Naive B cell (primary cell): ENCODE data around the gene STX8. TPM values are rescaled to one million over a fixed set of nuclear protein-coding genes. Genes with fewer than 3 reads are reported as not detected.

Experiments used
- ATAC-seq, 2 donors: fragments of 150-1000 bp; cut with Tn5 transposase; 2 replicates each; pipeline ENCODE4 v1.10.0; 2021; ENCODE audit warnings: low read depth in 2 of 2, mild to moderate bottlenecking in 2 of 2, moderate library complexity in 2 of 2
- DNase-seq: peaks from one replicate; pipeline ENCODE4 v3.0.0; 2022
- H3K27ac Mint-ChIP-seq, 6 donors: one replicate each; pipeline ENCODE4 v1.8.0; 2020 to 2022; ENCODE audit warnings: mild to moderate bottlenecking in 6 of 6, mixed read lengths in 6 of 6, moderate library complexity in 5 of 6, inconsistent platforms in 2 of 6
- H3K27me3 Mint-ChIP-seq, 3 donors: one replicate each; pipeline ENCODE4 v1.8.0; 2021 to 2022; ENCODE audit warnings: mixed read lengths in 3 of 3, mild to moderate bottlenecking in 1 of 3
- H3K36me3 Mint-ChIP-seq, 2 donors: one replicate each; pipeline ENCODE4 v1.8.0; 2020 to 2022; ENCODE audit warnings: mixed read lengths in 2 of 2, inconsistent platforms in 1 of 2, mild to moderate bottlenecking in 1 of 2
- H3K4me1 Mint-ChIP-seq, 3 donors: one replicate each; pipeline ENCODE4 v1.8.0; 2020 to 2022; ENCODE audit warnings: mixed read lengths in 3 of 3, inconsistent platforms in 1 of 3, mild to moderate bottlenecking in 1 of 3, moderate library complexity in 1 of 3
- H3K4me3 Mint-ChIP-seq, 8 donors: one replicate each; pipeline ENCODE4 v1.8.0; 2020 to 2022; ENCODE audit warnings: mild to moderate bottlenecking in 8 of 8, mixed read lengths in 8 of 8, moderate library complexity in 8 of 8, inconsistent platforms in 2 of 8
- H3K9me3 Mint-ChIP-seq, 7 donors: one replicate each; pipeline ENCODE4 v1.8.0; 2020 to 2022; ENCODE audit warnings: mixed read lengths in 7 of 7, mild to moderate bottlenecking in 5 of 7, inconsistent platforms in 2 of 7, moderate library complexity in 1 of 7
- polyA plus RNA-seq, 6 donors: library from polyadenylated mRNA; unstranded; fragments of 300-500 nt; fragmentation: Illumina TruSeq; gene quantifications; one replicate each; pipeline ENCODE4 v1.2.3, GENCODE V29; 2021; ENCODE audit warnings: low read depth in 6 of 6

The STX8 gene
- polyA plus RNA-seq, 6 donors from 2014 or later: 90.4 to 141 (median 107) TPM

- Mint-ChIP-seq H3K9me3 (peaks cover 10 to 36% (median 23%) of the 10 kb centered on the region in 7 donors), H3K27me3 (peaks cover 0 to 5% (median 0%) of the 10 kb centered on the region in 3 donors), H3K36me3 (peaks cover 11 to 25% of the 10 kb centered on the region in 2 donors), H3K27ac (no peak overlapping the region), H3K4me1 (peaks cover 0 to 3% (median 0%) of the 10 kb centered on the region in 3 donors), H3K4me3 (no peak overlapping the region)
- DNase-seq (no peak), ATAC-seq (no peak)
These were observed 363.0 kb downstream of the STX8 start for GRCh38 chr17:9212376-9213302.

DNA sequence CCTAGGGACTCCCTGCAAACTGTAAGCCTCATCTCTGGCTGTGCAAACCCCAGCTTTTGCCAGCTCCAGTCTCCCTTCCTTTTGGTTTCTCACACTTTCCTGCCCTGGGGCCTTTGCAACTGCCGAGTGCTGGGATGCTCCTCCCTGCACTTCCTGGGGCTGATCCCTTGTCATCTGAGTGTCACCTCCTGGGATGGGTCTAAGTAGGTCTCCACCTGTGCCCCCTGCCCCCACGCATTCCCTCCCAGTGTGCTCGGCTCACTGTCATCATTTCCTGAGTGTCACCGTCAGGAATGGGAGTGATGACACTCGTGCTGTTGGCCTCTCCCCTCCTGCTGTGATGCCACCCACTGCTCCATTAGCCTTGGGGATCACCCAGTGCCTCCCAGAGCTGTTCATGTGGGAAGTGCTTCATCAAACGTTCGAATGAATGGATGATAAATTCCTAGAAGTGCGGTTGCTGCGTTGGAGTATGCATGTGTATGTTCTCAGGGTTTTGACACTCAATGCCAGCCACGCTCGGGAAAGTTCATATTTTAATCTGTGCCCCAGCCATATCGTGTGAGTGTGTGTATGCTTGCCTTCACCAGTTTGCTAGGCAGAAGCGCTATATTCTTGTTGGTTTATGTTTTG, 364.4 kb downstream of the STX8 start:
- Mint-ChIP-seq H3K4me3 (no peak overlapping the region), H3K27me3 (no peaks in the 10 kb centered on the region), H3K9me3 (peaks cover 7 to 22% (median 14%) of the 10 kb centered on the region in 7 donors), H3K27ac (peak overlapping the region in 2 of 6 donors; percentile 21 to 41), H3K36me3 (peaks cover 8 to 13% of the 10 kb centered on the region in 2 donors), H3K4me1 (peaks cover 0 to 3% (median 0%) of the 10 kb centered on the region in 3 donors)
- ATAC-seq (no peak), DNase-seq (no peak)

DNA sequence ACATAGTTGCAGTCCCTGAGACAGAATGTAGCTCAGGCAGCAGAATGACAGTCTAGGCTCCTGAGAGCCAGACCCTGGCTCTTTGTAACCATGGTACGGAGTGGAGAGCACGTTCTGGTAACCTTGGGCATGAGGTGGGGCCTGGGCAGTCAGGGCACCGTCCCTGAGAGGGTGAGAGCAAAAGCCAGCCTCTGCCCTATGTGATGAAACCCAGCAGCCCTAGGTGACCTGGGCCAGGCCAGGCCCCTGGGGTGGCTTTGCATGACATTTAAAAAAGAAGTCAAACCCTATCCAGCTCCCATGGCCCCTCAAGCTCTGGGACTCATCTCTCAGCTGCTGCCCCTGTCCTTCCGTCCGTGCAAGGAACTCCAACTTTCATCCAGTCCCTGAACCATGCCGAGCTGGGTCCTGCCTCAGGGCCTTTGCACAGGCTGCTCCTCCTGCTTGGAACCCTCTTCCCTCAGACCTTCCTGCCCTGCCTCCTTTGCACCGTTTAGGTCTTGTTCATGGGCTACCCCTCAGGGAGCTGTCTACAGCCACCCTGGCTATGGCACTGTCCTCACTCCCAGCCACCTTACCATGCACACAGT, 365.7 kb downstream of the STX8 start:
- DNase-seq: no peak
- no peak for ATAC-seq
- peaks cover 10 to 16% (median 11%) of the 10 kb centered on the region in 3 donors for H3K4me1 Mint-ChIP-seq
- peak overlapping the region in 2 of 8 donors; percentile 15 to 73 for H3K4me3 Mint-ChIP-seq
- H3K27me3 Mint-ChIP-seq: no peaks in the 10 kb centered on the region
- no peaks in the 10 kb centered on the region for H3K36me3 Mint-ChIP-seq
- peak overlapping the region in 1 of 6 donors; percentile 7 for H3K27ac Mint-ChIP-seq
- peaks cover 0 to 8% (median 2%) of the 10 kb centered on the region in 7 donors for H3K9me3 Mint-ChIP-seq

- no peaks in the 10 kb centered on the region for H3K36me3 Mint-ChIP-seq
These were observed 366.3 kb downstream of the STX8 start for GRCh38 chr17:9209347-9209746.

GRCh38 chr17:9208381-9209105, 367.1 kb downstream of the STX8 start:
- no peak overlapping the region for H3K4me3 Mint-ChIP-seq
- no peaks in the 10 kb centered on the region for H3K36me3 Mint-ChIP-seq
- peaks cover 23 to 29% (median 24%) of the 10 kb centered on the region in 3 donors for H3K4me1 Mint-ChIP-seq
- DNase-seq (no peak), ATAC-seq (no peak)
- H3K27ac Mint-ChIP-seq: no peak overlapping the region
- H3K27me3 Mint-ChIP-seq: no peaks in the 10 kb centered on the region
- H3K9me3 Mint-ChIP-seq: peaks cover 0 to 3% (median 0%) of the 10 kb centered on the region in 7 donors

More at GRCh38 chr17:9209347-9209746, 366.3 kb downstream of the STX8 start:
- Mint-ChIP-seq H3K4me1 (peaks cover 15 to 21% (median 16%) of the 10 kb centered on the region in 3 donors), H3K27ac (peak overlapping the region in 1 of 6 donors; percentile 62), H3K27me3 (no peaks in the 10 kb centered on the region), H3K9me3 (peaks cover 0 to 3% (median 2%) of the 10 kb centered on the region in 7 donors), H3K4me3 (no peak overlapping the region)
- ATAC-seq: no peak
- DNase-seq: no peak

DNA sequence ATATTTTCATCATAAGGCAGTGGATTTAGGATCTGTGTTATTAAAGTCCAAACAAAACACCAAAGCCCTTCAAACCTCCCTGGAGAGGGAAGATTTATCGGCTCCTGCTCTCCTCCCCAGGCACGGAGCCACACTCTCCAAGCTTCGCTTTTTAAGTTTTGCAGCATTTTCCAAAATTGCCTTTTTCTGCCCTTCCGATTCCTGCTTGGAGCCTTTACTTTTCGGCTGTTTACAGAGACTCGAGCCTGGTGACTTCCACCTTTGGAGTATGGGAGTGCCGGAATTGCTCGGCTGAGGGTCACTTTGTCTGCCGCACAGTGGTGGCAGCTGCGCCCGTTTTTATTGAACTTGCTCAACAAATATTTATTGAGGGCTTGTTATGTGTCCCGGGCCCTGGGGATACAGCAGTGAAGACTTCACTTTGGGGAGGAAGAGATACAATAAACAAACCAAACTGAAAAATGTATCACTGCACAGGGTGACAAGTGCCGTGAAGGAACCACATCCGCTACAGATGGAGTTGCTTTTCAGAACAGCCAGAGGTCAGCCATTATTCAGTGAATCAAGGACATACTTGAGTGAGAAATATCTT, 368.8 kb downstream of the STX8 start:
- no peaks in the 10 kb centered on the region for H3K27me3 Mint-ChIP-seq
- H3K27ac Mint-ChIP-seq: peak overlapping the region in 2 of 6 donors; percentile 61 to 81
- no peaks in the 10 kb centered on the region for H3K36me3 Mint-ChIP-seq
- ATAC-seq (no peak), DNase-seq (no peak)
- H3K4me1 Mint-ChIP-seq: peaks cover 24 to 37% (median 27%) of the 10 kb centered on the region in 3 donors
- H3K9me3 Mint-ChIP-seq: peaks cover 0 to 3% (median 0%) of the 10 kb centered on the region in 7 donors
- H3K4me3 Mint-ChIP-seq: no peak overlapping the region

GRCh38 chr17:9206410-9206703, 369.3 kb downstream of the STX8 start:
- no peak for DNase-seq
- ATAC-seq: no peak
- Mint-ChIP-seq H3K27me3 (no peaks in the 10 kb centered on the region), H3K9me3 (peaks cover 0 to 3% (median 0%) of the 10 kb centered on the region in 7 donors), H3K27ac (no peak overlapping the region), H3K4me1 (peaks cover 25 to 41% (median 29%) of the 10 kb centered on the region in 3 donors), H3K36me3 (no peaks in the 10 kb centered on the region), H3K4me3 (no peak overlapping the region)

- H3K36me3 Mint-ChIP-seq: no peaks in the 10 kb centered on the region
- peaks cover 30 to 47% (median 35%) of the 10 kb centered on the region in 3 donors for H3K4me1 Mint-ChIP-seq
- H3K9me3 Mint-ChIP-seq: peaks cover 0 to 3% (median 0%) of the 10 kb centered on the region in 7 donors
- no peak for DNase-seq
- H3K27ac Mint-ChIP-seq: peak overlapping the region in 4 of 6 donors; percentile 32 to 76 (median 54)
- peak overlapping the region in 2 of 8 donors; percentile 30 to 69 for H3K4me3 Mint-ChIP-seq
- H3K27me3 Mint-ChIP-seq: no peaks in the 10 kb centered on the region
- ATAC-seq: no peak
These were observed 369.9 kb downstream of the STX8 start for GRCh38 chr17:9205520-9206409.

DNA sequence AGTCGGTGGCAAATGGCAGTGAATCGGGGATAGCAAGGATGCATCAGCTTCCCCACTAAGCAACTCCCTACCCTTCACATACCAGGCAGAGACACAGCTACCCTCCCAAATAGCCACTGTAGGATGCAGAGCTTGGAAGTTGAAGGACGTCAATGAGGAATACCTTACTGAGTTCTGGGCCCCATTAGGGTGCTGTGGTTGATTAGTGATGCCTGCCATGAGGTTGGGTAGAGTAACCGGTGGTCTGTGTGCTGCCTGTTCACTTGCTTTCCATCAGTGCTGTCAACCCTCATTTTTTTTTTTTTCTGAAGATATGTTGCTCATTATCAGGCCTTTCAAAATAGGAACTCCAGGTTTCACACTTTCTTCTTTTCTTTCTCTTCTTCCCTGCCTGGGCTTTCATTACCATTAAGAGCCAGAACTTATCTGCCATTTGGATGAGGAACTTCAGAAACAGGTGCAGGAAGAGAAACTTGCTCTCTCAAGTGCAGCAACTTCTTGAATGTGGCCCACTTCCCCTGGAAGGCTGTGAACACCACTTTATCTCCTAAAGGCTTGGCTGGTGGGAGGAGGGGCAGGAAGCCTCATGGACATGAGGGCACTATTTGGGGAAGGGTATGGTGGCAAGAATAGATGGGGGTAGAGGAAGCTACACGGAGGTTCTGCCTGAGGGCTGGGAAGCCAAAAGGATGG, 370.8 kb downstream of the STX8 start:
- Mint-ChIP-seq H3K27me3 (no peaks in the 10 kb centered on the region), H3K36me3 (no peaks in the 10 kb centered on the region), H3K27ac (peak overlapping the region; percentile 61 to 97 (median 79)), H3K9me3 (peaks cover 0 to 3% (median 0%) of the 10 kb centered on the region in 7 donors), H3K4me3 (peak overlapping the region in 6 of 8 donors; percentile 5 to 87 (median 58)), H3K4me1 (peaks cover 38 to 54% (median 44%) of the 10 kb centered on the region in 3 donors)
- DNase-seq: peak; percentile 15
- peak; percentile 75 to 82 for ATAC-seq

- peak overlapping the region; percentile 11 to 83 (median 73) for H3K27ac Mint-ChIP-seq
- no peaks in the 10 kb centered on the region for H3K36me3 Mint-ChIP-seq
- DNase-seq (no peak), ATAC-seq (no peak)
- peaks cover 0 to 3% (median 0%) of the 10 kb centered on the region in 7 donors for H3K9me3 Mint-ChIP-seq
- no peaks in the 10 kb centered on the region for H3K27me3 Mint-ChIP-seq
- H3K4me3 Mint-ChIP-seq: peak overlapping the region in 6 of 8 donors; percentile 16 to 86 (median 42)
- H3K4me1 Mint-ChIP-seq: peaks cover 43 to 63% (median 51%) of the 10 kb centered on the region in 3 donors
These were observed 371.7 kb downstream of the STX8 start for GRCh38 chr17:9203771-9204425.

GRCh38 chr17:9202532-9202931, 373.1 kb downstream of the STX8 start:
- H3K9me3 Mint-ChIP-seq: peaks cover 0 to 3% (median 0%) of the 10 kb centered on the region in 7 donors
- DNase-seq (no peak), ATAC-seq (no peak)
- H3K4me1 Mint-ChIP-seq: peaks cover 43 to 67% (median 51%) of the 10 kb centered on the region in 3 donors
- H3K36me3 Mint-ChIP-seq: no peaks in the 10 kb centered on the region
- no peak overlapping the region for H3K4me3 Mint-ChIP-seq
- H3K27ac Mint-ChIP-seq: no peak overlapping the region
- no peaks in the 10 kb centered on the region for H3K27me3 Mint-ChIP-seq
